WTC11 (cell line): ENCODE results near the gene FBXL16.

Experiments
- AFF4 ChIP-seq: sonication (generic); formaldehyde crosslinking; IDR thresholded peaks from 2 replicates; pipeline ENCODE4 v1.8.1; 2023; ENCODE audit warnings: mild to moderate bottlenecking, missing genetic modification reagents, borderline replicate concordance
- ATF3 ChIP-seq: sonication (generic); formaldehyde crosslinking; conservative IDR thresholded peaks from 2 replicates; pipeline ENCODE4 v1.8.1; 2022; ENCODE audit warnings: mild to moderate bottlenecking, missing genetic modification reagents
- CTCF ChIP-seq: fragments of 200-600 bp; IDR thresholded peaks from 2 replicates; pipeline ENCODE4 v1.8.0; 2022; ENCODE audit warnings: antibody characterized with exemption
- FOXJ3 ChIP-seq: sonication (generic); formaldehyde crosslinking; IDR thresholded peaks from 2 replicates; pipeline ENCODE4 v1.9.0; 2021; ENCODE audit warnings: missing genetic modification reagents, mild to moderate bottlenecking, borderline replicate concordance
- USF2 ChIP-seq: sonication (generic); formaldehyde crosslinking; IDR thresholded peaks from 2 replicates; pipeline ENCODE4 v1.8.1; 2023; ENCODE audit warnings: mild to moderate bottlenecking, missing genetic modification reagents, moderate library complexity

- TF ChIP-seq CTCF (no peak), AFF4 (CRISPR knock-in tag) (no peak), FOXJ3 (CRISPR knock-in tag) (no peak), USF2 (CRISPR knock-in tag) (no peak), ATF3 (CRISPR knock-in tag) (no peak)
These were observed 46.7 kb downstream of the FBXL16 start for GRCh38 chr16:658679-659571.
